Activated CD4-positive, alpha-beta T cell treated with anti-CD3 and anti-CD28 coated beads, Interleukin-2, amount 10 ng/mL, durations not matched to agents 7 days and 5 days (primary cell): ENCODE measurements around the gene ATP2C2. TPM values are rescaled to one million over a fixed set of nuclear protein-coding genes. Genes with fewer than 3 reads are reported as not detected.

ENCODE experiments used
- CTCF ChIA-PET: fragments of 350-600 bp; sonication (Branson Sonifier 250); formaldehyde crosslinking; loops from one replicate; lab custom pipeline; 2021; ENCODE audit warnings: antibody characterized with exemption; lab: Charles Lee
- POLR2A ChIA-PET: fragments of 350-600 bp; sonication (Branson Sonifier 250); formaldehyde crosslinking; loops from one replicate; lab custom pipeline; 2021; ENCODE audit warnings: antibody characterized with exemption; lab: Charles Lee
- DNase-seq: peaks from one replicate; pipeline ENCODE4 v3.0.0-alpha.2; 2020
- H3K27ac Mint-ChIP-seq: one replicate; pipeline ENCODE4 v1.8.0; 2021; ENCODE audit warnings: mild to moderate bottlenecking, moderate library complexity, mixed read lengths
- H3K27me3 Mint-ChIP-seq: one replicate; pipeline ENCODE4 v1.8.0; 2021; ENCODE audit warnings: mixed read lengths
- H3K36me3 Mint-ChIP-seq: one replicate; pipeline ENCODE4 v1.8.0; 2021; ENCODE audit warnings: low read depth, mixed read lengths
- H3K4me1 Mint-ChIP-seq: one replicate; pipeline ENCODE4 v1.8.0; 2021; ENCODE audit warnings: mixed read lengths
- H3K4me3 Mint-ChIP-seq: one replicate; pipeline ENCODE4 v1.8.0; 2021; ENCODE audit warnings: mild to moderate bottlenecking, moderate library complexity, mixed read lengths
- H3K9me3 Mint-ChIP-seq: one replicate; pipeline ENCODE4 v1.8.0; 2021; ENCODE audit warnings: mixed read lengths
- total RNA-seq, 2 experiments: library from RNA; stranded (reverse); gene quantifications; one replicate each; pipeline ENCODE4 v1.2.3, GENCODE V29; 2021

Gene ATP2C2
- total RNA-seq, 2 experiments from 2014 or later, result not detected

DNA sequence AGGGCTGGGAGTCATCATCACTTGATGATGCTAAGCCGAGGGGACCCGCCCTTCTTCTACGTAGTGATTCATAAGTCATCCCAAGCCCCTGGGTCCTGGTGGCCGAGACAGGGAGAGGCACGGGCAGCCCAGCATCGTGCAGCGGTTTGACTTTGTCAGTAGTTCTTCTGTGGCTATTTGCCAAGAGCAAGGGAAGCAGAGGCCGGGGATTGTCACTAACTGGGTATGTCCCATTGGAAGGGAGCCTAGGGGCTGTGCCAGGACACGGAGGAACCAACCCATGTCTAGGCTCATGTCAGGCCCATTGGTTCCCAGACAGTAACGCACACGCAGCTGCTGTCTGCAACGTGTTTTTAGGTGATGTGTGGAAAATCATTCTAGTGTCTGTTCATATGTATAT lies 58.5 kb downstream of the ATP2C2 start:
- H3K9me3 Mint-ChIP-seq, result peaks cover 5% of the 10 kb centered on the region
- DNase-seq, result no peak
- H3K4me3 Mint-ChIP-seq, result no peak overlapping the region
- H3K27ac Mint-ChIP-seq, result no peak overlapping the region
- H3K4me1 Mint-ChIP-seq, result no peaks in the 10 kb centered on the region
- ChIA-PET CTCF (no interaction called here), POLR2A (no interaction called here)
- H3K36me3 Mint-ChIP-seq, result no peaks in the 10 kb centered on the region
- H3K27me3 Mint-ChIP-seq, result peaks cover 10% of the 10 kb centered on the region

DNA sequence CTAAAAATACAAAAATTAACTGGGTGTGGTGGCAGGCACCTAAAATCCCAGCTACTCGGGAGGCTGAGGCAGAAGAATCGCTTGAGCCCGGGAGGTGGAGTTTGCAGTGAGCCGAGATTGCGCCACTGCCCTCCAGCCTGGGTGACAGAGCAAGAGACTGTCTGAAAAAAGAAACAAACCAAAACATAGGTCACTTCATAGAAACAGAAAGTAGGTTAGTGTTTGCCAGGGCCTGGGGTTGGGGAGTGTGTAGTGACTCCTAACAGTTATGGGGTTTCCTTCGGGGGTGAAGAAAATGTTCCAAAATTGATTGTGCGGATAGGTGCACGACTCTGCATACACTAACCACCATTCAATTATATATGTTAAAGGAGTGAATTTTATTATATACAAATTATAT lies 59.2 kb downstream of the ATP2C2 start:
- ChIA-PET POLR2A (no interaction called here), CTCF (no interaction called here)
- no peak overlapping the region for H3K27ac Mint-ChIP-seq
- H3K9me3 Mint-ChIP-seq, result peaks cover 5% of the 10 kb centered on the region
- H3K36me3 Mint-ChIP-seq, result no peaks in the 10 kb centered on the region
- DNase-seq, result no peak
- no peaks in the 10 kb centered on the region for H3K4me1 Mint-ChIP-seq
- no peak overlapping the region for H3K4me3 Mint-ChIP-seq
- peaks cover 10% of the 10 kb centered on the region for H3K27me3 Mint-ChIP-seq

DNA sequence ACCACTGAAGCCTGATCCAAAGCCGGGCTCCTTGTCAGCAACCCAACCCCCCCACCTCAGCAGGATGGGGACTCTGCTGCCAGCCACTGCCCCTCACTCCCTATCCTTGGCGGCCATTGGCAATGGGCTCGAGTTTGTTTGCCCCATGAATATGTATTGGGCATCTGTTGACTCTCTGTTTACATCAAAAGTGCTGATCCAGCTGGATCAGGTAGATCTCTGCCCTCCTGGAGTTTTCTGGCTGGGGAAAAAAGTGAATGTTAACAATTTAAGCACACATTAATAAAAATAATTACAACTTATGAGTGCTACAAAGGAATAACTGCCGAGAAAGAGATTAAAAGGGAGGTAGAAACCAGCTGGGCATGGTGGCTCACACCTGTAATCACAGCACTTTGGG lies 62.5 kb downstream of the ATP2C2 start:
- CTCF ChIA-PET, result no interaction called here
- H3K27ac Mint-ChIP-seq, result no peak overlapping the region
- H3K27me3 Mint-ChIP-seq, result peaks cover 10% of the 10 kb centered on the region
- no peak overlapping the region for H3K4me3 Mint-ChIP-seq
- H3K4me1 Mint-ChIP-seq, result no peaks in the 10 kb centered on the region
- no peaks in the 10 kb centered on the region for H3K36me3 Mint-ChIP-seq
- POLR2A ChIA-PET, result no interaction called here
- H3K9me3 Mint-ChIP-seq, result no peaks in the 10 kb centered on the region
- DNase-seq, result no peak

DNA sequence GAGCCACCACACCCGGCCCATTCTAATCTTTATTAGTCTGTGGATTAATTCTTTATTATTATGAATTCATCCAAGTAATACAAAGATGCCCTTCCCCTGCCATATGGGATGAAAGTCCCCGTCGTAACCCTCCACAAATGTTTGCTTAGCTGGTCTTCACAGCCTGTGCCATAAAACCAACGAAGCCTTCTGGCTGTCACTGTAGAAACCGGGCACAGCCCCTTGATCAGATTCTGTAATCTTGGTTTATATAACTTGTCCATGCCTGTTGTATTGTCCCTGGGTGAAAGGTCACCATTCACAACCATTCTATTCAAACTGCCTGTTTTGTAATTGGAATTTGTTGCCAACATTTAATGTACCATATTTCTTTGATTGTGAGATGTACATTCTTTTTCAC lies 66.5 kb downstream of the ATP2C2 start:
- no peaks in the 10 kb centered on the region for H3K36me3 Mint-ChIP-seq
- peaks cover 5% of the 10 kb centered on the region for H3K27me3 Mint-ChIP-seq
- H3K9me3 Mint-ChIP-seq, result no peaks in the 10 kb centered on the region
- no peaks in the 10 kb centered on the region for H3K4me1 Mint-ChIP-seq
- H3K4me3 Mint-ChIP-seq, result no peak overlapping the region
- CTCF ChIA-PET, result no interaction called here
- no peak overlapping the region for H3K27ac Mint-ChIP-seq
- POLR2A ChIA-PET, result no interaction called here
- DNase-seq, result no peak

DNA sequence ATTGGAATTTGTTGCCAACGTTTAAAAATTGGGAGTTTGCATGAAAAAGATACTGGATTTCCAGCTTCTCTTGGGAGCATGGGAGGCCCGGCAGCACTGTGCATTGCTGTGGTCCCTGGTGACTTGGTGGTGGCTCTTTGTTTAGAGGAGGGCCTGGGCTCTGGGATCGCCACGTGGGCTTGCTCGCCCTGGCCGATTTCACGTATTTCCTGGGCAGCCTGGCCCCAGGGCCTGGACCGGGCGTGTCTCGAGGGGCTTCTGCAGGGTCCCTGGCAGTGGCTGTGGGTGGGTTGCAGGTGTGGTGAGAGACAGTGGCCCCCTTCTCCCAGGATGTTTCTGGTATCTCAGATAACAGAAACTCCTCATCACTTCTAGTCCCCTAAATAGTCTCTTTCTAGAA lies 67.9 kb downstream of the ATP2C2 start:
- ChIA-PET CTCF (interaction anchor here (1.2 kb wide), 1 partner anchor 200 kb away, joined by 3 read pairs; no protein-coding TSS in a partner anchor), POLR2A (no interaction called here)
- H3K4me3 Mint-ChIP-seq, result no peak overlapping the region
- H3K27me3 Mint-ChIP-seq, result peaks cover 3% of the 10 kb centered on the region
- H3K9me3 Mint-ChIP-seq, result no peaks in the 10 kb centered on the region
- no peaks in the 10 kb centered on the region for H3K36me3 Mint-ChIP-seq
- no peak for DNase-seq
- H3K27ac Mint-ChIP-seq, result no peak overlapping the region
- no peaks in the 10 kb centered on the region for H3K4me1 Mint-ChIP-seq

DNA sequence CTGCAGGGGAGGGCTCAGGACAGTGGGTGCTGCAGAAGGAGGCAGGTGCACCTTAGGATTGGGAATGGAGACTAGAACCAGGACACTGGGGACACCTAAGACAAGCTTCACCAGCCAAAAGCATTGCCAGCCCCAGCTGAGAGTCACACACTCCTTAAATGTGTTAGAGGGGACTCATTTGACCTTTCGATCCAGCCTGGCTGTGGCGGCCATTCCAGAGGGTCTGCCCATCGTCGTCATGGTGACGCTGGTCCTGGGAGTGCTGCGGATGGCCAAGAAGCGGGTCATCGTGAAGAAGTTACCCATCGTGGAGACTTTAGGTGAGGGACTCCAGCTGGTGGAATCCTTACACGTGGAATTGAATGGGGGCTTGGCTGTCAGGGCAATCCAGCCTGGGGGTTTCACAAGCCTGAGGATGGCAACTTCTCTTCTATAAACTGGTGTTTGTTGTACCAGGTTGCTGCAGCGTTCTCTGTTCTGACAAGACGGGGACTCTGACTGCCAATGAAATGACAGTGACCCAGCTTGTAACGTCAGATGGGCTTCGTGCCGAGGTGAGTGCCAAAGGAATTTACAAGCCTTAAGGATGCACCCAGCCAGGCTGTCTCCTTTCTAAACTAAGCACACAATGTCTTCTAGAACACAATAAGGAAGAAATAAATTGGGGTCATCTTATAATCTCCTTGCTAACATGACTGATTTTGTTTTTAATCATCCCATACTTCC lies 70.8 kb downstream of the ATP2C2 start:
- peaks cover 8% of the 10 kb centered on the region for H3K27me3 Mint-ChIP-seq
- POLR2A ChIA-PET, result no interaction called here
- no peaks in the 10 kb centered on the region for H3K4me1 Mint-ChIP-seq
- CTCF ChIA-PET, result no interaction called here
- no peaks in the 10 kb centered on the region for H3K9me3 Mint-ChIP-seq
- DNase-seq, result no peak
- no peaks in the 10 kb centered on the region for H3K36me3 Mint-ChIP-seq
- no peak overlapping the region for H3K4me3 Mint-ChIP-seq
- H3K27ac Mint-ChIP-seq, result no peak overlapping the region

DNA sequence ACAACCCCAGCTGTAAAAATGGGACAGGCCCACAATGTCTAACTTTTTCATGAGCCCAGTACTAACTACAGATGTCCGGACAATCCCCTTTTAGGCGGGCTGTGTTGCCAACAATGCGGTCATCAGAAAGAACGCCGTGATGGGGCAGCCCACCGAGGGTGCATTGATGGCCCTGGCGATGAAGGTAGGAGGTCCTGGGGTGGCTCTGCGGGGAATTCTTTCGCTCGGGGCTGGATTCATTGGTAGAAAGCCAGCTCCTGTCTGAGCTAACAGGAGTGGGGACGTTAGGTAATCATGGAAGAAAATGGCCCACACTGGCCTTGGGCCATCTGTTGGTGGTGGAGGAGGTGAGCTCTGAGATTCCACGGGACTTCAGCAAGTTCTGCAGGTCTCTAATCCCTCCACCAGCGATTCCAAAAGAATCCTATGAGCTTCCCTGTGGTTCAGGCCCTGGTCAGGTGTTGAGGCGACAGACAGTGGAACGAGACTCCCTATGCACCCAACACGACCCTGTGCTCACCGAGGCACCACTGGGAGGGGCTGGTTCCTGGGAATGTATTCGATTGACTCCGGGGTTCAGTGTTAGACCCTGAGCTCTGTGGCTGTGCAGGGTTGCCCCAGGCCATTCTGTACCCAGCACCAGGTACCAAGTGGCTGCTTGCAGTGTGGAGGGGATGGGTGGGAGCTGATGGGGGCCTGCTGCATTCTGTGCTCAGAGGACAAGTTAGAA lies 74.2 kb downstream of the ATP2C2 start:
- ChIA-PET POLR2A (no interaction called here), CTCF (interaction anchor here (1.1 kb wide), 1 partner anchor 36 kb away, joined by 3 read pairs; no protein-coding TSS in a partner anchor)
- H3K9me3 Mint-ChIP-seq, result no peaks in the 10 kb centered on the region
- H3K27me3 Mint-ChIP-seq, result peaks cover 8% of the 10 kb centered on the region
- no peaks in the 10 kb centered on the region for H3K36me3 Mint-ChIP-seq
- no peak overlapping the region for H3K4me3 Mint-ChIP-seq
- DNase-seq, result no peak
- no peaks in the 10 kb centered on the region for H3K4me1 Mint-ChIP-seq
- no peak overlapping the region for H3K27ac Mint-ChIP-seq

DNA sequence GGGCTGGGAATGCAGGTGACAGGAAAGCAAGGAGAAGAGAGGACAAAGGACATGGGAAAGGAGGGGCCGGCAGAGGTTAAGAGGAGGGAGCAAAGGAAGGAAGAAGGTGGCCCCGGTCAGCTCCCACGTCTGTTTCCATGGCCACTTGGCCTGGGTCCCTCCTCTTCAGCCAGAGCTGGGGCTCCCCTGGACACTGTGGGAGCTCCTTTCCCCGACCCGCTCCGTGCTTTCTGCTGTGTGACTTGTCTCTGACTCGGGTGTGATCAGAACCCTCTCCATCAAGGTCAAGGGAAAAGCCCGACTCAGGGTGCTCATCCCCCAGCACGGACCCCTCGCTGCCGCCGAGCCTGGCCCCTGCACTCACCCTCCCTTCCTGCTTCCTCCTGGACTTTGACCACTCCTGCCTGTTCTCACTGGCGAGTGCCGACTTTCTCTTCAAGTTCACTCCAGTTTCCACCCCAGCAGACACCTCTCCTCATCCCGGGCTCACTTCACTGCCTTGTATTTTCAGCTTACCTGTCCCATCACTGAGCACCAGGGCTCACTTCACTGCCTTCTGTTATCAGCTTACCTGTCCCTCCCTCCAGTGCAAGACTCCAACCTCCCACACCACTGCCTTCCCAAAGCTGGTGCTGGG lies 74.9 kb downstream of the ATP2C2 start:
- Mint-ChIP-seq H3K4me1 (no peaks in the 10 kb centered on the region), H3K27me3 (peaks cover 8% of the 10 kb centered on the region), H3K9me3 (no peaks in the 10 kb centered on the region), H3K36me3 (no peaks in the 10 kb centered on the region), H3K4me3 (no peak overlapping the region), H3K27ac (no peak overlapping the region)
- ChIA-PET POLR2A (no interaction called here), CTCF (interaction anchor here (1.1 kb wide), 1 partner anchor 35 kb away, joined by 3 read pairs; no protein-coding TSS in a partner anchor)
- no peak for DNase-seq

DNA sequence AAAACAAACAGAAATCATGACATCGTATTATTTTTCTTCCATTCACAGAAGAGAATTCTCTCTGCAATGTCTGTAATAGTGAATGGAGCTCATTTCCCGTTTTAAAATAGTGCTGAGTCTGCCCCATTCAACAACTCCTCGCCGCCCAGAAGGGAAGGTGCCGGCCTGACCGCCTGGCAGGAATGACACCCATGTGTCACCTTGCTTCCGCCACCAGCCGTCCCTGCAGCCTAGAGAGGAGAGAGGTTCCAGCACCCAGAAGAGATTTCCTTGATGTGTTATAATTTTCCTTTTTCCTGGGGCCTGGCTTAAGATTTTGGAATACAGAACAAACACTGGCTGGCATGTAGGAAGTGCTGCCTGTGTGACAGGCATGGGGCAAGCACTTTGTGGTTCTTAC lies 76.1 kb downstream of the ATP2C2 start:
- no peak overlapping the region for H3K4me3 Mint-ChIP-seq
- no peaks in the 10 kb centered on the region for H3K36me3 Mint-ChIP-seq
- no peak overlapping the region for H3K27ac Mint-ChIP-seq
- no peaks in the 10 kb centered on the region for H3K4me1 Mint-ChIP-seq
- no peak for DNase-seq
- peaks cover 8% of the 10 kb centered on the region for H3K27me3 Mint-ChIP-seq
- H3K9me3 Mint-ChIP-seq, result no peaks in the 10 kb centered on the region
- CTCF ChIA-PET, result no interaction called here
- POLR2A ChIA-PET, result no interaction called here

DNA sequence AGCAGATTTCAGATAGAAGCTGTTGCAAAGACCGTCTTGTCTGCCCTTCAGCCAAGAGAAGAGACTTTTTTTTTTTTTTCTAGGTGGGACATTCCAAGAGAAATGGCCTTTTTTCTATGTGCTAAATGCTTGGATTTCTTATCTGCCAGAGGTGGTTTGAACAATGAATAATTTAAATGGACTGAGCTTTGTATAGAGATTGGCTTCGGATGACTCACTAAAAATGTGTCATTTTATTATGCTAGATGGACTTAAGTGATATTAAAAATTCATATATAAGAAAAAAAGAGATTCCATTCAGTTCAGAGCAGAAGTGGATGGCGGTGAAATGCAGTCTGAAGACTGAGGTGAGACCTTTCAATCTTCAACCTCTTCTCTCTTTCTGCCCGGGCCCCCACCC lies 77.7 kb downstream of the ATP2C2 start:
- CTCF ChIA-PET, result no interaction called here
- H3K4me1 Mint-ChIP-seq, result no peaks in the 10 kb centered on the region

DNA sequence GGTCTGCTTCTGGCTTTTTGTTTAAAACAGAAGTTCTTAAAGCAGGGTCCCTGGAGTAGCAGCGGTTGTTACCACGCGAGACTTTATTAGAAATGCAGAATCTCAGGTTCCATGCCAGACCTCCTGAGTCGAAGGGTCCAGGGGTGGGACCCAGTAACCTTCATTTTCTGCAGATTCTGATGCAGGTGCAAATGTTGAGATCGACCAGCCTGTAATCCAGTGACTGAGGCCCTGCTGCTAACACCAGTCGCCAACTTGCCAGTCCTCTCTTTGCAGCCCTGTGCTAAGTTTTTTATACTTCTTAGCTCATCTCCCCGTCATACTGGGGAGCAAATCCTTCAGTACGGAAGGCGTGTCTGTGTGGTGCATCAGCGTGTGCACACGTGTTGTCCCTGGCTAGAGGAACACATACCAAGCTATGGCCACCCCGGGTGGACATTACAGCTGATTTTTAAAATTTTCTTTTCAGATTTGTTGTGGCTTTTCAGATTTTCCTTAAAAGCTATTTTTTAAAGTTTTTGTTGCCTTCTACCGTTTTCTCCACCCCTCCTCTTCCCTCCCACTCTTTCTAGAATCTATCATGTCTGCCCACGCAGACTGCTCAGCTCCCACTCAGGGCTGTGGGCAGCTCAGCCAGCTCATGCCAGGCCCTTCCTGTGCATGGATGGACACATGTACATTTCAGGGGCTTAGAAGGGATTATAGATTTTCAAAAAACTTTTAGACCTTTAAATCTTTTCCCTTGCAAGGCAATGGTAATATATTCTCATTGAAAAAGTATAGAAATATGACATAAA lies 78.5 kb downstream of the ATP2C2 start:
- no peak overlapping the region for H3K4me3 Mint-ChIP-seq
- POLR2A ChIA-PET, result no interaction called here
- peaks cover 8% of the 10 kb centered on the region for H3K27me3 Mint-ChIP-seq
- no peaks in the 10 kb centered on the region for H3K36me3 Mint-ChIP-seq
- H3K4me1 Mint-ChIP-seq, result no peaks in the 10 kb centered on the region
- CTCF ChIA-PET, result no interaction called here
- no peak for DNase-seq
- H3K27ac Mint-ChIP-seq, result no peak overlapping the region
- H3K9me3 Mint-ChIP-seq, result no peaks in the 10 kb centered on the region

More for the DNA sequence above, 77.7 kb downstream of the ATP2C2 start:
- H3K4me3 Mint-ChIP-seq, result no peak overlapping the region
- H3K27me3 Mint-ChIP-seq, result peaks cover 8% of the 10 kb centered on the region
- DNase-seq, result no peak
- H3K27ac Mint-ChIP-seq, result no peak overlapping the region
- no peaks in the 10 kb centered on the region for H3K36me3 Mint-ChIP-seq
- POLR2A ChIA-PET, result no interaction called here
- no peaks in the 10 kb centered on the region for H3K9me3 Mint-ChIP-seq

DNA sequence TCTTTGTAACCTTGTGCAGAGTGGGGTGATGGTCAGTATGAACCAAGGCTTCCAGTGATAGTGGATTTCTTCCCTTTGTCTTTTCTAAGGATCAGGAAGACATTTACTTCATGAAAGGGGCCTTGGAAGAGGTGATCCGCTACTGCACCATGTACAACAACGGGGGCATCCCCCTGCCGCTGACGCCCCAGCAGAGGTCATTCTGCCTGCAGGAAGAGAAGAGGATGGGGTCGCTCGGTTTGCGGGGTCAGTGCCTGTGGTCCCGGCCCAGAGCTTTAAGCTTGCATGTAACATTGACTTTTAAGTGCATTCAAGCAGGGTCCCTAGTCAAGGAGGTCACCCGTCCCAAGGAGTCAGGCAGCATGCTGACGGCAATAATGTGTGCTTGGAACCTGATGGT lies 80.1 kb downstream of the ATP2C2 start:
- no peak overlapping the region for H3K27ac Mint-ChIP-seq
- no peaks in the 10 kb centered on the region for H3K4me1 Mint-ChIP-seq
- no peaks in the 10 kb centered on the region for H3K36me3 Mint-ChIP-seq
- no peak for DNase-seq
- CTCF ChIA-PET, result no interaction called here
- POLR2A ChIA-PET, result no interaction called here
- no peaks in the 10 kb centered on the region for H3K9me3 Mint-ChIP-seq
- H3K4me3 Mint-ChIP-seq, result no peak overlapping the region
- H3K27me3 Mint-ChIP-seq, result peaks cover 3% of the 10 kb centered on the region
